H1 (cell line): ENCODE results near the gene GSTA2. TPM values are rescaled to one million over a fixed set of nuclear protein-coding genes. Genes with fewer than 3 reads are reported as not detected.

Experiments
- CTCF ChIA-PET: fragments of 300-600 bp; sonication (Branson Sonifier 250); formaldehyde crosslinking; loops from one replicate; lab custom pipeline; 2021; ENCODE audit not compliant: partially characterized antibody; lab: Charles Lee
- POLR2A ChIA-PET: fragments of 300-600 bp; sonication (Branson Sonifier 250); formaldehyde crosslinking; loops from one replicate; lab custom pipeline; 2021; ENCODE audit warnings: inconsistent platforms; ENCODE audit not compliant: partially characterized antibody; lab: Charles Lee
- DNase-seq, 2 experiments: peaks; one replicate each; pipeline versions ENCODE4 v3.0.0 to v3.0.0-alpha.2; 2010 to 2022; ENCODE audit warnings: low spot score in 2 of 2, low read depth in 1 of 2, mixed read lengths in 1 of 2
- FAIRE-seq: peaks from 2 replicates; lab custom pipeline; 2011; peaks lifted over from hg19 to GRCh38; lab: Jason Lieb, UNC
- H2AFZ ChIP-seq: 2 replicates; pipeline ENCODE4 v1.8.1; 2012; ENCODE audit warnings: low read length, inconsistent platforms
- H2AK5ac ChIP-seq: 2 replicates; pipeline ENCODE4 v1.6.1; 2013; ENCODE audit warnings: low read depth, low read length
- H2BK120ac ChIP-seq: replicated peaks from 2 replicates; pipeline ENCODE3; 2013; ENCODE audit warnings: low read depth, low read length, inconsistent platforms
- H2BK12ac ChIP-seq: 2 replicates; pipeline ENCODE4 v1.6.1; 2013; ENCODE audit warnings: low read depth, low read length
- H2BK15ac ChIP-seq: 2 replicates; pipeline ENCODE4 v1.6.1; 2013; ENCODE audit warnings: low read length
- H2BK20ac ChIP-seq: 2 replicates; pipeline ENCODE4 v1.6.1; 2013; ENCODE audit warnings: low read length
- H2BK5ac ChIP-seq: 2 replicates; pipeline ENCODE4 v1.6.1; 2013; ENCODE audit warnings: low read depth, low read length
- H3K14ac ChIP-seq: 2 replicates; pipeline ENCODE4 v1.6.1; 2013; ENCODE audit warnings: inconsistent platforms; ENCODE audit not compliant: insufficient read length
- H3K18ac ChIP-seq: 2 replicates; pipeline ENCODE4 v1.6.1; 2013; ENCODE audit warnings: low read length; ENCODE audit errors: extremely low read depth
- H3K23ac ChIP-seq: 2 replicates; pipeline ENCODE4 v1.6.1; 2013; ENCODE audit warnings: inconsistent platforms; ENCODE audit not compliant: insufficient read length
- H3K23me2 ChIP-seq: 2 replicates; pipeline ENCODE4 v1.6.1; 2013; ENCODE audit warnings: low read depth, low read length
- H3K27ac ChIP-seq: 2 replicates; pipeline ENCODE4 v1.6.1; 2011; ENCODE audit warnings: low read depth, low read length, inconsistent platforms
- H3K27me3 ChIP-seq, 4 experiments: replicated peaks in 1 of 4; 1 replicate in 1 of 4; 2 replicates in 3 of 4; pipeline versions ENCODE4 v1.6.1 to v1.8.1; 2011 to 2013; ENCODE audit warnings: low read length in 3 of 4, mild to moderate bottlenecking in 3 of 4, inconsistent platforms in 2 of 4, mixed read lengths in 2 of 4, moderate library complexity in 1 of 4; ENCODE audit not compliant: control insufficient read depth in 3 of 4, insufficient read depth in 3 of 4; ENCODE audit errors: extremely low read depth in 1 of 4
- H3K36me3 ChIP-seq, 4 experiments: 2 replicates each; pipeline versions ENCODE4 v1.6.1 to v1.8.1; 2011 to 2013; ENCODE audit warnings: mild to moderate bottlenecking in 4 of 4, low read length in 3 of 4, moderate library complexity in 2 of 4, control low read depth in 1 of 4, inconsistent platforms in 1 of 4; ENCODE audit not compliant: insufficient read depth in 4 of 4, control insufficient read depth in 2 of 4
- H3K4ac ChIP-seq: replicated peaks from 2 replicates; pipeline ENCODE3; 2013; ENCODE audit warnings: low read length, low read depth, mixed read lengths, inconsistent platforms; ENCODE audit not compliant: insufficient read length
- H3K4me1 ChIP-seq, 4 experiments: replicated peaks in 1 of 4; 1 replicate in 1 of 4; 2 replicates in 3 of 4; pipeline versions ENCODE4 v1.6.1 to v1.8.1; 2011 to 2013; ENCODE audit warnings: low read length in 3 of 4, inconsistent platforms in 2 of 4, mixed read lengths in 1 of 4; ENCODE audit not compliant: insufficient read depth in 4 of 4, control insufficient read depth in 3 of 4
- H3K4me2 ChIP-seq, 2 experiments: 2 replicates each; pipeline versions ENCODE4 v1.6.1 to v1.8.1; 2011 to 2013; ENCODE audit warnings: low read depth in 2 of 2, low read length in 2 of 2, control low read depth in 1 of 2, inconsistent platforms in 1 of 2, mild to moderate bottlenecking in 1 of 2; ENCODE audit not compliant: insufficient read depth in 1 of 2
- H3K4me3 ChIP-seq, 4 experiments: fragments of 200-600, 300-600 bp in 1 of 4; sonication (generic), shearing (Covaris generic), sonication (Bioruptor Twin) in 1 of 4; 2 replicates each; pipeline versions ENCODE4 v1.5.1 to v1.8.1; 2011 to 2016; ENCODE audit warnings: low read length in 4 of 4, low read depth in 3 of 4, control low read depth in 2 of 4, inconsistent platforms in 2 of 4, mild to moderate bottlenecking in 2 of 4, mixed read lengths in 1 of 4, moderate library complexity in 1 of 4; ENCODE audit not compliant: insufficient read depth in 2 of 4; ENCODE audit errors: extremely low read depth in 1 of 4
- H3K56ac ChIP-seq: replicated peaks from 2 replicates; pipeline ENCODE3; 2013; ENCODE audit warnings: low read depth, mild to moderate bottlenecking, mixed read lengths, low read length, inconsistent platforms; ENCODE audit not compliant: insufficient read length
- H3K79me1 ChIP-seq: 2 replicates; pipeline ENCODE4 v1.6.1; 2013; ENCODE audit warnings: low read depth, low read length, control low read depth
- H3K79me2 ChIP-seq, 2 experiments: 2 replicates each; pipeline versions ENCODE4 v1.6.1 to v1.8.1; 2012 to 2013; ENCODE audit warnings: low read length in 2 of 2, mild to moderate bottlenecking in 2 of 2, inconsistent platforms in 1 of 2; ENCODE audit not compliant: insufficient read depth in 2 of 2, control insufficient read depth in 1 of 2
- H3K9ac ChIP-seq, 4 experiments: replicated peaks in 1 of 4; 1 replicate in 1 of 4; 2 replicates in 3 of 4; pipeline versions ENCODE4 v1.6.1 to v1.8.1; 2011 to 2013; ENCODE audit warnings: low read depth in 3 of 4, low read length in 3 of 4, control low read depth in 2 of 4, mild to moderate bottlenecking in 2 of 4, moderate library complexity in 2 of 4, inconsistent platforms in 1 of 4; ENCODE audit errors: extremely low read depth in 1 of 4
- H3K9me3 ChIP-seq, 2 experiments: 2 replicates each; pipeline versions ENCODE4 v1.6.1 to v1.8.1; 2012 to 2013; ENCODE audit warnings: mild to moderate bottlenecking in 2 of 2, moderate library complexity in 2 of 2, control low read depth in 1 of 2, inconsistent platforms in 1 of 2, low read depth in 1 of 2, low read length in 1 of 2, mixed read lengths in 1 of 2; ENCODE audit not compliant: insufficient read depth in 2 of 2
- H4K20me1 ChIP-seq, 2 experiments: replicated peaks in 1 of 2; 2 replicates each; pipeline versions ENCODE3 to v1.8.1; 2011 to 2013; ENCODE audit warnings: inconsistent platforms in 2 of 2, low read length in 2 of 2, mild to moderate bottlenecking in 1 of 2; ENCODE audit not compliant: insufficient read depth in 2 of 2, control insufficient read depth in 1 of 2
- H4K5ac ChIP-seq: 2 replicates; pipeline ENCODE4 v1.6.1; 2013; ENCODE audit warnings: low read length, low read depth, mixed read lengths, inconsistent platforms; ENCODE audit not compliant: insufficient read length
- H4K8ac ChIP-seq: 2 replicates; pipeline ENCODE4 v1.8.0; 2013; ENCODE audit warnings: mild to moderate bottlenecking, moderate library complexity, low read length, inconsistent platforms; ENCODE audit not compliant: insufficient read depth; ENCODE audit errors: extremely low read depth
- H4K91ac ChIP-seq: replicated peaks from 2 replicates; pipeline ENCODE3; 2013; ENCODE audit warnings: low read length, mixed read lengths, inconsistent platforms; ENCODE audit not compliant: insufficient read length
- SP4 ChIP-seq: IDR thresholded peaks from 2 replicates; pipeline ENCODE4 v1.6.1; 2012; ENCODE audit warnings: low read length, inconsistent platforms
- TAF1 ChIP-seq: IDR thresholded peaks from 2 replicates; pipeline ENCODE4 v1.6.1; 2011; ENCODE audit warnings: mild to moderate bottlenecking, low read depth, low read length
- WGBS, 2 experiments: shearing (Covaris generic) in 1 of 2; methylation state at CpG; one replicate each; pipeline versions ENCODE4 v1.1.6 to v1.1.7; 2013 to 2015; ENCODE audit warnings: low lambda C conversion rate in 2 of 2, mixed read lengths in 2 of 2, inconsistent platforms in 1 of 2, low coverage in 1 of 2, missing lambda C conversion rate in 1 of 2; ENCODE audit not compliant: insufficient replicate concordance in 2 of 2, insufficient coverage in 1 of 2, insufficient read length in 1 of 2; ENCODE audit errors: extremely low coverage in 1 of 2, missing lambda C conversion rate in 1 of 2; 5-methylcytosine and 5-hydroxymethylcytosine counted together
- polyA plus RNA-seq, 7 experiments: library from polyadenylated mRNA; depleted of rRNA in 3 of 7; stranded (reverse) in 5 of 7; unstranded in 2 of 7; fragments of >200 nt in 5 of 7; fragments of 200-250 nt in 2 of 7; gene quantifications; 1 replicate in 5 of 7; 2 replicates in 1 of 7; 4 replicates in 1 of 7; pipeline versions ENCODE4 v1.2.1 to v1.2.3, GENCODE V29; 2011 to 2013; ENCODE audit warnings: missing spikeins in 2 of 7, mixed read lengths in 2 of 7
- total RNA-seq: library from RNA; stranded (reverse); fragmentation: NEBNext Ultra II Directional; extraction: Animal tissue kit (Norgen Biotek cat#: 25700); gene quantifications from 2 replicates; pipeline ENCODE4 v1.2.1, GENCODE V29; 2021

GSTA2 gene
- total and polyA plus RNA-seq, 2 of the 8 experiments (the other 6 are each of a cell fraction or from before 2014, with no cell fraction given): 0.05 TPM; not detected in 1

DNA sequence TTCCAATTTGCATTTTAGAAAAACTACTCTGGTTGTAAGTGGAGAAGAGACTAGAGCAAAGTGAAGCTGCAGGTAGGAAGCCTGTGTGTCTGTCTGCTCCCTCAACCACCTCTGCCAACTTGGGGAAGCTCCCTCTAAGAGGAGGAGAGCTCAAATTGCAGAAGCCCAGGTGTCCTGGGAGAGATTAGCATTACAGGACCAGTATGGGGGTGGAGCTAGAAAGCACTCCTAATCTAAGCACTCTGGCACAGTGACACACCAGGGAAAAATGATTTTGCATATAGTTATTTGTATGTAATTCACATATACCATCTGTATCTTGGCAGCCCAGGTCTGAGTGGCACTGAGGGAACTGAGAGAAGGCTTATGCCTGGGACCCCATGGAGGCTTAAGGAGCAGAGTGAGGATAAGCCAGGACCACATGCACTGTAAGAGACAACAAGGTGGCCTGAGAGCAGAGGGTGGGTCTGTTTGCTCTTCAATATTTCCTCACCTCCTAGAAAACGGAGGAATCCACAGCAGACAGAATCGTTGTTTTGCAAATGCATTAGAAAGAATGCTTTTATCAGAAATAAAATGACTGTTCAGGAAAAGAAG lies 13.6 kb downstream of the GSTA2 start:
- H2BK120ac ChIP-seq: no peak overlapping the region
- no peaks in the 10 kb centered on the region for H3K36me3 ChIP-seq
- H3K4me3 ChIP-seq: no peak overlapping the region
- H3K4me2 ChIP-seq: peak overlapping the region; percentile 4 to 37; a peak in 1 of 4 replicates
- no peak overlapping the region for H2AK5ac ChIP-seq
- peak overlapping the region; percentile 39 for H4K91ac ChIP-seq
- no peak overlapping the region for H3K23ac ChIP-seq
- 83% methylated on average over 2 of the region's 2 CpGs; no CpG with 5 or more reads in 1 of the 2 experiments for WGBS, 2 experiments
- 0 out of 2 replicates have a peak overlapping the region, but pooled peaks have one; percentile 29 for H2BK20ac ChIP-seq
- H3K9ac ChIP-seq: no peak overlapping the region
- no peak overlapping the region for H3K56ac ChIP-seq
- DNase-seq: no peak
- POLR2A ChIA-PET: no interaction called here
- H2AFZ ChIP-seq: 0 out of 2 replicates have a peak overlapping the region, but pooled peaks have one; percentile 14
- H3K27ac ChIP-seq: no peak overlapping the region
- no peak overlapping the region for H4K8ac ChIP-seq
- H3K4me1 ChIP-seq: peaks cover 0 to 6% (median 4%) of the 10 kb centered on the region in 4 experiments; a peak in 4 of 7 replicates
- CTCF ChIA-PET: interaction anchor here (0.5 kb wide), 1 partner anchor 26 kb away, joined by 3 read pairs; no protein-coding TSS in a partner anchor
- no peak overlapping the region for H3K4ac ChIP-seq
- H4K5ac ChIP-seq: no peak overlapping the region
- H2BK15ac ChIP-seq: no peak overlapping the region
- no peak overlapping the region for H3K18ac ChIP-seq
- H3K9me3 ChIP-seq: peaks cover 3 to 10% of the 10 kb centered on the region in 2 experiments; a peak in 3 of 4 replicates
- no peak for FAIRE-seq
- no peaks in the 10 kb centered on the region for H3K23me2 ChIP-seq
- H3K79me2 ChIP-seq: no peaks in the 10 kb centered on the region
- H2BK5ac ChIP-seq: no peak overlapping the region
- no peak overlapping the region for H3K14ac ChIP-seq
- TF ChIP-seq TAF1 (no peak), SP4 (no peak)
- peak overlapping the region; percentile 75; the same call in 1 of the 2 replicates for H2BK12ac ChIP-seq
- H3K79me1 ChIP-seq: no peaks in the 10 kb centered on the region
- no peaks in the 10 kb centered on the region for H4K20me1 ChIP-seq
- no peaks in the 10 kb centered on the region for H3K27me3 ChIP-seq
